HG03432 (cell line): ENCODE data around the gene NOP16.

ENCODE experiments used
- ATAC-seq: cut with Tn5 transposase; IDR thresholded peaks from one replicate; pipeline ENCODE4 v1.9.1; 2021; ENCODE audit warnings: mild to moderate bottlenecking, moderate library complexity; ENCODE audit not compliant: unreplicated experiment

NOP16 gene

GRCh38 chr5:176388444-176389134 is at the start of gene NOP16, which contains the start of gene HIGD2A:
NOP16 (minus strand) TSS chr5:176388598; CDS start chr5:176388539, 59 bp downstream.
HIGD2A (plus strand) TSS chr5:176388751; CDS start chr5:176388820, 69 bp downstream.
- ATAC-seq: peak; percentile 88

- ATAC-seq: no peak
Measured at GRCh38 chr5:176436656-176437055, 48.3 kb upstream of the NOP16 start.

- no peak for ATAC-seq
Measured at GRCh38 chr5:176432707-176433106, 44.3 kb upstream of the NOP16 start.

DNA sequence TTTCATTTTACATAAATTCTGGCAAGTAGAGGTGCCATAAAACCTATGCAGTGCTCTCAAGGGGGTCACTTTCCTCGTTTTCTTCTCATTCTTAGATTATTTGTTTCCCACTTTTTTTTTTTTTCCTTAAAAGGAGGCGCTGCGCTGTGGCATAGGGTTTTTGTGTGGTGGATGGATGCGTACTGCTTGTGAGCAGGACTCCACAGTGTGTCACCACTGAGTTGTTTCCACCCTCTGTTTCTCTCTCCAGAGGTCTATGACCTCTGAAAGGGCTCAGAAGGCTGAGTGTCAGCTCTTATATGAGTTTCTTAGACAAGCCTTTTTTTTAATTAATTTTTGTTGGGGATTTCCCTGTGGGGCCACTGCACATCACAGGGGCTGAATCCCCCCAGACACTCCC is 41.6 kb upstream of the NOP16 start:
- ATAC-seq: no peak

DNA sequence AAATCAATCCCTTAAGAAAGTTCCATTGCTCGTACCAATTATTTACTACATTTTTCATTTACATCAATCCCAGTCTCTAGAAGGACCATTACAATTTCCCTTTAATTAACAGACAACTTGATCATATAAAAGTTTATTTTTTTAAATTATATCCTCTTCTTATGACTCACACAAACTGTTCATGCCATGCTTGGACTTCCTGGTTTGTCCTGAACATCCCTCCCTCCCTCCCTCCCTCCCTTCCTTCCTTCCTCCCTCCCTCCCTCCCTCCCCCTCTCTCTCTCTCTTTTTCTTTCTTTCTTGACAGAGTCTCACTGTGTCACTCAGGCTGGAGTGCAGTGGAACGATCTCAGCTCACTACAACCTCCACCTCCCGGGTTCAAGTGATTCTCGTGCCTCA is 39.6 kb upstream of the NOP16 start:
- no peak for ATAC-seq

- ATAC-seq: no peak
Measured at GRCh38 chr5:176426876-176427275, 38.5 kb upstream of the NOP16 start.

DNA sequence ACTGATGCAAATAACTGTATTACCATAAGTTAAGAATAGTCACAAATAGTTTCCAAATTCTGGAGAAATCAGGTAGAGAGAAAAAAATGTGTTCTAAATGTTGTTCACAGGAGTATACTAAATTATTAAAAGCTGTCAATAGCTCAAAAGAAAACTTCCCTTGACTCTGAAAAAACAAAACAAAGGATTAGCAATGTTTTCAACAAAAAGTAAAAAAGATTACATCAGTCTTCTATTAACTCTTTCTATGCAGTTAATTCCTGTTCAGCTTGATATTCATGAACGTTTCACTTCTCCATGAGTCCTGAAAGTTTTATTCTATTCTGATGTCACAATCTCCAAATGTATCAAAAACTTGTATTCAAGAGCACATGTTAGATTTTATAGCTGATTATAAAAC is 37.4 kb upstream of the NOP16 start:
- no peak for ATAC-seq

GRCh38 chr5:176425138-176425537 is 36.7 kb upstream of the NOP16 start:
- ATAC-seq: no peak

- no peak for ATAC-seq
Measured at GRCh38 chr5:176424181-176424580, 35.8 kb upstream of the NOP16 start.

- ATAC-seq: no peak
Measured at GRCh38 chr5:176420972-176421544, 32.7 kb upstream of the NOP16 start.

DNA sequence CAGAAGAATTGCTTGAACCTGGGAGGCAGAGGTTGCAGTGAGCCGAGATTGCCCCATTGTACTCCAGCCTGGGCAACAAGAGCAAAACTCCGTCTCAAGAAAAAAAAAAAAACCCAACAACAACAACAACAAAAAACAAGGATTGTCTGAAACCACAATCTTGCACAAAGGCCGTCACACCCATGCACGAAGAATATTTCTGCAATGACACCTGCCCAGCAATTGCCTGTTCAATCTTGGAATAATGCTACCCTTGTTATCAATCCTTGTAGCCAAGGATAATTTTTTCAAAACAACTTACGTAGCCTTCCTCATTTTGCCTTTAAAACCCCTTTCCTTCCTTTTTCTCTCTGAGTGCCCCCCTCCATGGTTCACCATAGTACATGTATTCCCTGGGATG is 31.7 kb upstream of the NOP16 start:
- no peak for ATAC-seq

- ATAC-seq: no peak
Measured at GRCh38 chr5:176418251-176418650, 29.9 kb upstream of the NOP16 start.

- no peak for ATAC-seq
Measured at GRCh38 chr5:176416965-176417364, 28.6 kb upstream of the NOP16 start.

DNA sequence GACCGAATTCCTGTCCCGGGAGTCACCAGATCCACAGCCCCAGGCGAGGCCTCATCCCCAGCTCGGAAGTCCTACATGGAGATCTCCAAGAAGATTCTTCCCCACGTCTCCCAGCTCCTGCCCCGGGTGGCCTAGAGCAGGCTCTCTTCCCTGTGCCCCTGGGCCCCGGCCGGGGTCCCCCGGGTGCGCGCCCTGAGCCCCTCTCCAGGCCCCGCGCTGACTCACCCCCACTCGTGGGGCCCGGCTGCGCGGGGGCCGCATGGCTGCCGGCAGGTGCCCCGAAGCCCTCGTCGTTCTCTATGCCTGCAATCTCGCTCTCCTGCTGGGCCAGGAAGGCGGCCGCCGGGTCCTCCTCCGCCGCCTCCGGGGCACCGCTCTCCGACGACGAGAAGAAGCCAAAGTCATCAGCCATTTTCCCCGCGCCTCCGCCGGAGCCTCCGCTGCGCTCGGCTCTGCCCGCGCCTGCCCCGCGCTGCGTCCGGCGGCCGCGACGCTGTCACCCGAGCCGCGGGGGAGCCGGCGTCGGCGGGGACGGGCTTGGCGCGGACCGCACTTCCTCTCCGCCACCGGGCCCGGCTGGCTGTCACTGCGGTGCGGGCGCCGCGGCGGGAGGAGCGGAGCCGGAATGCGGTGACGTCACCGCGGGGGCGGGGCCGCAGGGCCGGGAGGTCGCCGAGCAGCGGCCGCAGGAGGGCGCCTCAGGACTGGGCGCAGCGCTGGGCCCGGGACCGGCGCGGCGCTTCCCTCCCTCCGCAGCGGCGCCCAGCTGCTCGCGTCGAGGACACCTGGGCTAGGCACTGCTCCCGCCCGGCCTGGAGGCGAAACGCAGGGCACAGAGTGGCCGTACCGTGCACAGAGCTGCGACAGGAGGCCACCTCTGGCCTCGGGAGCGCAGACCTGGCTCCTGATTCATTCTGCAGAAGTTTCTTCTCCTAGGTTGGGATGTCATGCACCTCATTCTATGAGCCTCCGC is 27.8 kb upstream of the NOP16 start, which contains the start of gene CLTB:
Gene CLTB, minus strand, starts transcription at position 588 of the 973 bp plus-strand sequence. Its CDS starts 176 bp downstream, at position 412.
- ATAC-seq: peak; percentile 95

DNA sequence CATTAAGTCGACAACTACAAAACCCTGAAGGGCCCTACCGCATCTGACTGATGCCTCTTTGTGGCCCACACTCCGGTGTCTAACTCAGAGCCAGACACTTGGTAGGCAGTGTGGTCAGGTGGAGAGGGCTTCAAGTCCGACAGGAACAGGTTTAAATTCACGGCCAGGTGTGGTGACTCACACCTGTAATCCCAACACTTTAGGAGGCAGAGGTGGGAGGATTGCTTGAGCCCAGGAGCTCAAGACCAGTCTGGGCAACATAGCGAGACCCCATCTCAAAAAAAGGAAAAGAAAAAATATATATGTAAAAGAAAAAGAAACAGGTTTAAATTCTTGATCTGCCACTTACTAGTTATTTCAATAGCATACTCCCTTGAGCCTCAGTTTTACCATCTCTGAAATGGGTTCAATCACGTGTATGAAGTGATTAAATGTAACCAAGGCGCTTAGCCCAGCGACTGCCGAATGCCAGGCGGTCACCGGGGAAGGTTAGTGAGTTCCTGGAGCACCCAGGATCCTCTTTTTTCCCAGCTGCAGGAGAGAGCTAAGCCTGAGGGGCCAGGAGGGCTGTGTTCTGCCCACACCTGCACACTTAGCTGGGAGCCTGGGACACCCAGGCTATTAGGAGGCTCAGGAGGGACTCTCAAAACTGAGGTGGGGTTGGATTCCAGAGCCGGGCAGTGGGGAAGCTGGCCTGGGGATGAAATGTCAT is 27.0 kb upstream of the NOP16 start:
- peak; percentile 6 for ATAC-seq

GRCh38 chr5:176414704-176415103 is 26.3 kb upstream of the NOP16 start:
- ATAC-seq: no peak

- ATAC-seq: no peak
Measured at GRCh38 chr5:176413709-176414191, 25.4 kb upstream of the NOP16 start.

- ATAC-seq: no peak
Measured at GRCh38 chr5:176413255-176413565, 24.8 kb upstream of the NOP16 start.

DNA sequence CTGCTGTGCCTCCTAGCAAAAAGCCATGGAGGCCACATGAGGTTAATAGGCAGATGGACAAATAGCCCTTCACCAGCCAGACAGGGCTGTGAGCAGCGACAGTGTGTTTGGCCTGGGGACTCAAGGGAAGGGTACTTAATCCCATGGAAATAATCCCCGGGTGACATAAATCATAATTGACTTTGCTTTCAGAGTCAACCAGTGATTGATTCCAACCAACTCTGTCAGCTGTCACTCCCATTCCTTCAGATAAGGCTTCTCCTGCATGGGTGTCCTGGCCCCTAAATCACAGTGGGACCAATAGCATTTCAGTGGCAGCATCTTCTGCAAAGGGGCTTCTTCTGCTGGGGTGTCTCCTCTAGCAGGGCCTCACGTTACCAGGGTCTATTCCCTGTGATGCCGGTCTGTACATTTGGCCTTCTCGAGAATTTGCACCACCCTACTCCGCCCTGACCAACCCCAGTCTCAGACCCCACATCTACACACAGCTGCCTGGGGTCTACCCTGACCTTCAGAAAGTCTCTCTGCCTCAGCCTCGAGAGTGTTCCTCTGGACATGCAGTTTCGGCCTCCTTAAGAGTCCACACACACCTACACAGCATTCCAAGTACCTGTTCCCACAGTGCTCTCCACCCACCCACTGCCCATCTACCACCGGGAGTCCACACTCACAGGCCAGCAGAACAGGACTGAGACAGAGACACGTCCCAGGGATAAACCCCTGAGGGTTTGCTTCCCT is 24.3 kb upstream of the NOP16 start:
- ATAC-seq: no peak
